Activated naive CD4-positive, alpha-beta T cell (primary cell): ENCODE data around the gene SNX2.
"Not testable (repeated sequence)": the region's sequence is repeated elsewhere in the genome, so short reads cannot be mapped to it uniquely, and the experiment has no call there.

ENCODE experiments used
- DNase-seq, 4 experiments: peaks; one replicate each; lab custom pipeline; 2025; lab: John Stamatoyannopoulos, UW

SNX2 gene

GRCh38 chr5:122844136-122844909, 69.4 kb downstream of the SNX2 start:
- DNase-seq: no peak

- no peak for DNase-seq
Measured at GRCh38 chr5:122844910-122845228, 70.0 kb downstream of the SNX2 start.

GRCh38 chr5:122845229-122846050, 70.6 kb downstream of the SNX2 start, which contains the start of gene SNX24:
TSS of gene SNX24 (plus strand) at chr5:122845613. CDS start at chr5:122845634, 21 bp downstream.
- DNase-seq: peak; percentile 9 to 52 (median 22)

DNA sequence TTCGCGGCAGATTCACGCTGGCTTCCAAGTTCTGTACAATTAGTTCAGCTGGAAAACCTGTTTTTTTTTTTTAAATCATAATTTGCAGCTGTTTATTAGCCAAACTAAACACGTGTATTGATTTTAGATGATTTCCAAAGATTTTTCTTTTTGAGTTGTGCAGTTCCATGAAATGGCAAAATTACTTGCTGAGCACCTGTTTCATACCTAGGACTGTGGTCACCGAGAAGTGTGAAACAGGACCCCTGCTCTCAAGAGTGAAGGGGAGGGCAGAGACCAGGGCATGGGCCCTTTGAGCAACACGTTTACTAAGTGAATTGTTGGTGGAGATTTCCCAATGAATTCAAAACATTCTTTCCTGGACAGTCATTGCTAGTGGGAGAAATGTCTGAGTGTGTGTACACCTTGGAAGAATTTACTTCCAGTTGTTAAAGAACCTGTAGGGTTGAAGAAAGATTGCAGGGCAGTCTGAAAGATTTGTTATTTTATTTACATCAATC, 71.2 kb downstream of the SNX2 start:
- no peak for DNase-seq

DNA sequence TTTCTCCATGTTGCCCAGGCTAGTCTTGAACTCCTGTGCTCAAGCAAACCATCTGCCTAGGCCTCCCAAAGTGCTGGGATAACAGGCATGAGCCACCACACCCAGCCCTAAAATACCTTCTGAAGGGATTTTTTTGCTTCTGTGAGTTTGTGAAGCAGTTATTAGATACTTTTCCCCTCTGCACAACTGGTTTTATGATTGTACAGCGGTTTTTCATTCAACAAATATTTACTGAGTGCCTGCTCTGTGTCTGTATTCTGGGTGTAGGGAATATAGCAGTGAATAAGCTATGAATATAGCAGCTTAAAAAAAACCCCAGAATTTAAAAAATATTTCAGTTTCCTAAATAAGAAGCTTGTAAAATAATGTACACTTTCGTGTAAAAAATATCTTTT, 72.8 kb downstream of the SNX2 start:
- DNase-seq: no peak

- DNase-seq: no peak
Measured at GRCh38 chr5:122849771-122850170, 74.9 kb downstream of the SNX2 start.

DNA sequence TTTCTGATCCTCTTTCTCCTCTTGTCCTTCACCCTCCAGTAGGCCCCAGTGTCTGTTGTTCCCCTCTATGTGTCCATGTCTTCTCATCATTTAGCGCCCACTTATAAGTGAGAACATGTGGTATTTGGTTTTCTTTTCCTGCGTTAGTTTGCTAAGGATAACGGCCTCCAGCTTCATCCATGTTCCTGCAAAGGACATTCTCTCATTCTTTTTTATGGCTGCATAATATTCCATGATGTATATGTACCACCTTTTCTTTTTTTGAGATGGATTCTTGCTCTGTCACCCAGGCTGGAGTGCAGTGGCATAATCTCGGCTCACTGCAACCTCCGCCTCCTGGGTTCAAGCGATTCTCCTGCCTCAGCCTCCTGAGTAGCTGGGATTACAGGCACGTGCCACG, 82.7 kb downstream of the SNX2 start:
- DNase-seq: not testable (repeated sequence)

DNA sequence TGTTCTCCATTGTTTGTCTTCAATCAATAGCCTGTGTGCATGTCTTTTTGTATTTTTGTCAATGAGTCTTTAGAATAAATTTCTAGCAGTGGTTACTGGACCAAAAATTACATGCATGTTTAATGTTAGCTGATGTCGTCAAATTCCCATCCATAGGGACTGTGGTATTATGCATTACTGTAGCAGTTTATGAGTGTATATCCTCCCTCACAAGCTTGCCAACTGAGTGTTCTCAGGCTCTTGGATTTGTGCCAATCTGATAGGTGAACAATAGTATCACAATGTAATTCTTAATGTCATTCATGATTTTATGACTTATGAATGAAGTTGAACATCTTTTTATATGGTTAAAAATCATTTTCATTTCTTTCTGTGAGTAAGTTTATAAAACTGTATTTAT, 83.6 kb downstream of the SNX2 start:
- DNase-seq: no peak

DNA sequence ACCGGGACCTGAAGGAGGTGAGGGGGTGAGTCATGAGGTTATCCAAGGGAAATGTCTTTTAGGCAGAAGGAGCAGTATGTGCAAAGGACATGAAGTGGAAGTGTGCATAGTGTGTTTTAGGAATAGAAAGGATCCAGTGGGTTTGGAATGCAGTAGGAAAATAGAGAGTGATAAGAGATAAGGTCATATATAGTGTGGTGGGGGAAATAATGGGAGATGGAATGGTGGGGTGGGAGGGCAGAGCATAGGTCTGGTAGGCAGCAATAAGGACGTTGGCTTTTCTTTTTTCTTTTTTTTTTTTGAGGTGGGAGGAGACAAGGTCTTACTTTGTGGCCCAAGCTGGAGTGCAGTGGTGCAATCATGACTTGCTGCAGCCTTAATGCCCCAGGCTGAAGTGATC, 88.4 kb downstream of the SNX2 start:
- no peak for DNase-seq

GRCh38 chr5:122863721-122864120, 88.8 kb downstream of the SNX2 start:
- no peak for DNase-seq

- no peak for DNase-seq
Measured at GRCh38 chr5:122864400-122864799, 89.5 kb downstream of the SNX2 start.

DNA sequence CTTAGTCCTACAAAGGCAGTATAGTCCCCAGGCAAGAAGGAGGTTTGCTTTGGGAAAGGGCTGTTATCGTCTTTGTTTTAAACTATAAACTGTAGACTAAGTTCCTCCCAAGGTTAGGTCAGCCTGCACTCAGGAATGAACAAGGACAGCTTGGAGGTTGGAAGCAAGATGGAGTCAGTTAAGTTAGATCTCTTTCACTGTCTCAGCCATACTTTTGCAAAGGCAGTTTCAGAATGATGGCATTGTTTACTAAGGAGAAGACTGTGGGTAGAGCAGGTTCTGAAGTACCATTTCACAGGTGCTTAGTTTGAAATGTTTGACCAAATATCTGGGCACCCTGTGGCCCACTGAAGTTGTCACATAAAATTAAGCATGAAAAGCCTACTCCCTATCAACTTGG, 90.0 kb downstream of the SNX2 start:
- no peak for DNase-seq

DNA sequence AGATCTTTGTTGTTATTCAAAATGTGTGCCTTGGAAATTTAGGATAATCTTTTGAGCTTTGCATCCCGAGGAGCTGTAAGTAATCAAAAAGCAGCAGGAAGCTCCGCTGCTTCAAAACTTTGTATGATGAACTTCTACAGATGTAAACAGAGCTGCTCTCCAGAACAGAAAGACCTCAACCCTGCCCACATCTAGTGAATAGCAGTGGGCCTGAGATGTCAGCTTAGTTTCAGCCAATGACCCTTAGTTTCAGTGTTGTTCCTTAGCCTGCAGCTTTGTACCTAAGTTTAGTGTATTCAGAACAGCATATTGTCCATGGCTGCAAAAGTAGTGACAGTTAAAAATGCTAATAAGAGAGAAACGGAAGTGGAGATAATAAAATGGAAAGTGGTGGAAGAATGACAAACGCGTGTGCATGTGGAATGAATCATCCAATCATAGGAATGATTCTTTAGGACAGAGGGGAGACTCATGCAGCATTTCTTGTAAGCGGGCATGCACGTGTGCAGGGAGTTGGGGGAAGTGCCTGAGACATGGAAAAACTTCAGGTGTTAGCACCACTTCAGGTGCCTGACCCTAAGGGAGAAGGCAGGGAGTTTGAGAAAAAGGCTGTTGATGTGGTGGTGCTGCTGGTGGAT, 95.5 kb downstream of the SNX2 start:
- DNase-seq: no peak

GRCh38 chr5:122871661-122872060, 96.8 kb downstream of the SNX2 start:
- no peak for DNase-seq

- no peak for DNase-seq
Measured at GRCh38 chr5:122874179-122874875, 99.4 kb downstream of the SNX2 start.

GRCh38 chr5:122877518-122877917, 102.6 kb downstream of the SNX2 start:
- DNase-seq: no peak

GRCh38 chr5:122879076-122879475, 104.2 kb downstream of the SNX2 start:
- no peak for DNase-seq
